Choroid plexus epithelial cell (primary cell): ENCODE measurements around the gene SHISA2.

Source experiments
- DNase-seq: peaks from one replicate; pipeline ENCODE4 v3.0.0-alpha.2; 2010; ENCODE audit warnings: low read depth
- H3K4me3 ChIP-seq: 2 replicates; pipeline ENCODE4 v1.5.1; 2011; ENCODE audit warnings: low read depth, mild to moderate bottlenecking, control low read depth, low read length, moderate library complexity
- TF ChIP-seq, protein P1 (sequence below): conservative IDR thresholded peaks from 2 replicates; pipeline ENCODE4 v1.5.1; 2011; ENCODE audit warnings: low read depth, mild to moderate bottlenecking, control low read depth, inconsistent platforms, low read length, moderate library complexity

Gene SHISA2

GRCh38 chr13:26017196-26017921, 34.5 kb downstream of the SHISA2 start:
- H3K4me3 ChIP-seq, result no peak overlapping the region
- no peak for DNase-seq
- TF ChIP-seq, protein P1, sequence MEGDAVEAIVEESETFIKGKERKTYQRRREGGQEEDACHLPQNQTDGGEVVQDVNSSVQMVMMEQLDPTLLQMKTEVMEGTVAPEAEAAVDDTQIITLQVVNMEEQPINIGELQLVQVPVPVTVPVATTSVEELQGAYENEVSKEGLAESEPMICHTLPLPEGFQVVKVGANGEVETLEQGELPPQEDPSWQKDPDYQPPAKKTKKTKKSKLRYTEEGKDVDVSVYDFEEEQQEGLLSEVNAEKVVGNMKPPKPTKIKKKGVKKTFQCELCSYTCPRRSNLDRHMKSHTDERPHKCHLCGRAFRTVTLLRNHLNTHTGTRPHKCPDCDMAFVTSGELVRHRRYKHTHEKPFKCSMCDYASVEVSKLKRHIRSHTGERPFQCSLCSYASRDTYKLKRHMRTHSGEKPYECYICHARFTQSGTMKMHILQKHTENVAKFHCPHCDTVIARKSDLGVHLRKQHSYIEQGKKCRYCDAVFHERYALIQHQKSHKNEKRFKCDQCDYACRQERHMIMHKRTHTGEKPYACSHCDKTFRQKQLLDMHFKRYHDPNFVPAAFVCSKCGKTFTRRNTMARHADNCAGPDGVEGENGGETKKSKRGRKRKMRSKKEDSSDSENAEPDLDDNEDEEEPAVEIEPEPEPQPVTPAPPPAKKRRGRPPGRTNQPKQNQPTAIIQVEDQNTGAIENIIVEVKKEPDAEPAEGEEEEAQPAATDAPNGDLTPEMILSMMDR, result no peak

GRCh38 chr13:26016189-26016588, 35.6 kb downstream of the SHISA2 start:
- TF ChIP-seq, protein P1, result no peak
- no peak overlapping the region for H3K4me3 ChIP-seq
- no peak for DNase-seq

- H3K4me3 ChIP-seq, result no peak overlapping the region
- TF ChIP-seq, protein P1, result no peak
- no peak for DNase-seq
These were observed 36.3 kb downstream of the SHISA2 start for GRCh38 chr13:26015271-26016125.

DNA sequence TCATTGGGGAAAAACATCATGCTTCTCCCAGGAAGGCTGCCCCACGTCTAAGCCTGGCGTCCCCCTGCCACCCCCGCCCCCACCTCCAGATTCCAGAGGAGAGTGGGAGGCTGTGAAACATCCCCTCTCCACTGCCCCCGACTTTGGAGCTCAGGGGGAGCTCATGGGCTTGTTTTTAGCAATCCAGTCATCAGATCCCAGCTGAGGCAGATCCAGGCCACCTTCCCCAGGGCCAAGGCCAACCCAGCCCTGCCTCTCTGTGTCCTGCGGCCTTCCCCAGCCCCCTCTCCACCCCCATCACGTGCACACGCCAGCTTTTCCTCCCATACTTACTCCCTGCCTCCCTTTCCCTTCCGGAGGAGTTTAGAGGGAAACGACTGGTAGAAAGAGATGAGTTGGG, 38.8 kb downstream of the SHISA2 start:
- TF ChIP-seq, protein P1, result no peak
- DNase-seq, result no peak
- peak overlapping the region; percentile 65 for H3K4me3 ChIP-seq

DNA sequence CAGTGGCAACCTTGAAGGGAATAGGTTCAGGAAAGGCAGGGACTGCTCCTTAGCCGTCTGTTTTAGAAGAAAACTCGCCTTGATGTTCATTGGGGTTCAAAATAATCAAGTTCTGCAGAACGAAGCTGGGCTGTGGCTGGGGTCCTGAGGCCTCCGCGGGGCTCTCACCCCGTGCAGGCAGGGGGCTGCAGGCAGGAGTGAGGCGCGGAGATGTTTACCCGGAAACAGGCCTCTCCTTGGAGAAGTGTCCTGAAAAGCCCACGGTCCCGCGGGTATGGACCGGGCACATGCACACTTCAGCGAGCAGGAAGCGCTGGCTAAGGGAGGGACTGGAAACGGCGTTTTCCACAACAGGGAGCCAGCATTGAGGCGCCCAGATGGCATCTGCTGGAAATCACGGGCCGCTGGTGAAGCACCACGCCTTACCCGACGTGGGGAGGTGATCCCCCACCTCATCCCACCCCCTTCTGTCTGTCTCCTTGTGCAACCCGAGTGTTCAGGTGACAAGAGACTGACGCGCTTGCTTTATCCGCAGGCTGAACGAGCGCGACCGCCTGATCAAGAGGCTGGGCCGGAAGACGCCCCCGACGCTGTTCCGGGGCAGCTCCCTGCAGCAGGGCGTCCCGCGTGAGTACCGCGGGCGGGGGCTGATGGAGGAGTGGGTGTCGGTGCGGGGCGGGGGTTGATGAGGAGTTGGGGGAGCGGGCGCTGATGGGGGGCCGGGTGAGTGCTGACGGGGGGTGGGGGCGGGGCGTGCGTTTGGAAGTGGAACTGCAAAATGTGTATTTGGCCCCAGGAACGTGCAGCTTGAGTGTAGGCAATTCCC, 39.6 kb downstream of the SHISA2 start:
- peak overlapping the region; percentile 65 for H3K4me3 ChIP-seq
- DNase-seq, result peak; percentile 56
- TF ChIP-seq, protein P1, result no peak

DNA sequence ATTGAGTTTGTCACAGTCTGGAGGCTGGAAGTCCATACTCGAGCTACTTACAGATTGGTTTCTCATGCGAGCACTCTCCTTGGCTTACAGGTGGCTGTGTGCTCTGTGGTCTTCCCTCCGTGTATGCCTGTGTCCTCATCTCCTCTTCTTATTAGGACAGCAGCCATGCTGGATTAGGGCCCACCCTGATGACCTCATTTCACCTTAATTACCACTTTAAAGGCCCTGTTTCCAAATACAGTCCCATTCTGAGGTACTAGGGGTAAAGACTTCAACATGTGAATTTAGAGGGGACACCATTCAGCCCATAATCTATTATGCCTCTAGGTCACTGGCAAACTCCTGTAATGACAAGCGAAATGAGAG, 40.6 kb downstream of the SHISA2 start:
- TF ChIP-seq, protein P1, result no peak
- no peak for DNase-seq
- no peak overlapping the region for H3K4me3 ChIP-seq
